GM18909 (cell line): ENCODE results near the gene GPR119.
A peak's percentile ranks its signal among the peaks of the same experiment; 100 is the strongest.
"Not testable (repeated sequence)": the region's sequence is repeated elsewhere in the genome, so short reads cannot be mapped to it uniquely, and the experiment has no call there.

Experiments
- ATAC-seq: cut with Tn5 transposase; IDR thresholded peaks from one replicate; pipeline ENCODE4 v1.9.1; 2021; ENCODE audit warnings: mild to moderate bottlenecking; ENCODE audit not compliant: unreplicated experiment, poor library complexity

The GPR119 gene

DNA sequence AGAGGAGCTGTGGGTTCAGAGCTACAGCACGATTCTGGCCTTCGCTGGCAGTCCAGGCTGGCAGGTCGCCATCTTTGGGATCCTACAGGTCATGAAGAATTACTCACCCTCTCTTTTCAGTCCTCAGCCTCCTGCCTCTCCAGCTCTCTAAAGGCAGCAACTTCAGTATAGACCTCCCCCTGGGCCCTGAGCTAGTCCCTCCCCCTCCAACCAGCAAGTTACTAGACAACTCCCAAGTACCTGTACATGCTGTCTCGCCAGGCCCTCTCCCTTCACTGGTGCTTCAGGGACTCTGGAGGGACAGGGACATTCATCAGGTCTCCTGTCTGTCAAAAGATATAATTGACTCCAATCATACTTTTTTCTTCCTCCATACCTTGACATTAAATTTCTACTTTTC, at the start of gene GPR119:
Gene GPR119, minus strand, starts transcription at position 155 of the 400 bp plus-strand sequence. CDS start 227 bp downstream, outside the sequence.
- no peak for ATAC-seq

DNA sequence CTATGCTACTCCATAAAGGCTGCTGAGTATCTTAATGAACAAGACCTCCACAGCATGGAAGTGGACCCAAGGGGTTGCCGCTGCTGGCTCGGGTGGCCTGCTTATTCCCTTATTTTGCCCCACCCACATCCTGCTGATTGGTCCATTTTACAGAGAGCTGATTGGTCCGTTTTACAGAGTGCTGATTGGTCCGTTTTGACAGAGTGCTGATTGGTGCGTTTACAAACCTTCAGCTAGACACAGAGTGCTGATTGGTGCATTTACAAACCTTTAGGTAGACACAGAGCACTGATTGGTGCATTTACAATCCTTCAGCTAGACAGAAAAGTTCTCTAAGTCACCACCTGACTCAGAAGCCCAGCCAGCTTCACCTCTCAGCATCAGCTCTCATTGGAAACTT, 43.8 kb upstream of the GPR119 start:
- not testable (repeated sequence) for ATAC-seq

DNA sequence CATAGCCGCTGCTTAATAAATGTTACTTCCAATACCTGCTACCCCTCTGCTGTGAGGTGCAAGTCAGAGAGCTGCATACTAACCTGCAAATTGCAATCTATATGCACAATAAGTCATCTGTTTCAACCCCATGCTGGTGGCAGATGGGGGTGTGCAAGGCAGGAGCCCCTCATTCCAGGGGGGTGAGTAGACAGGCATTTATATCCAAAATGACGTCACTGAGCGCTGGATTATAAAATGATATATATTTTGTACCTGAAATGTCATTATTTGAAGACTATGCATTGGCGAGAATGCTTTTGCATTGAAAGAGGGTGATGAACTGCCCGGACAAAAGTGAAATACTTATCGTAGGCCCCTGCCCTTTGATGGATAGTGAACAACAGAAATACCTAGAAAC, 41.1 kb upstream of the GPR119 start:
- no peak for ATAC-seq

DNA sequence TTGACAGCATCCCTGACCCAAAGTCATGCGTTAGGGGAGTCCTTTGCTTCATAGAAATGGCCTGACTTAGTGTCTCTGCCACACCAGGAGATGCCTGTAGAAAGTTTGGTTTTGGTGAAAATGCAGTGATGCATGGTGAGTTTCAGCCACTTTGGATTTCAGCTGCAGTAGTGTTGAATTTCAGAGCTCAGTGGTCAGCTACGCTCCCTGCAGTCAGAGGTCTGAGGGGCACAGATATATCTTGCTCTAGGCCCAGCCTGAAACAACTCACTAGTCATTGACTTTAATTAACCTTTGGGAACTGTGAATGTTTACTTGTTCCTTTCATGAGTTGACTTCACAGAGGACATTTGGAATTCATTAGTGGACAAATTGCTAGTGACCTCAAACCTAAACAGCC, 33.8 kb upstream of the GPR119 start:
- peak; percentile 48 for ATAC-seq

DNA sequence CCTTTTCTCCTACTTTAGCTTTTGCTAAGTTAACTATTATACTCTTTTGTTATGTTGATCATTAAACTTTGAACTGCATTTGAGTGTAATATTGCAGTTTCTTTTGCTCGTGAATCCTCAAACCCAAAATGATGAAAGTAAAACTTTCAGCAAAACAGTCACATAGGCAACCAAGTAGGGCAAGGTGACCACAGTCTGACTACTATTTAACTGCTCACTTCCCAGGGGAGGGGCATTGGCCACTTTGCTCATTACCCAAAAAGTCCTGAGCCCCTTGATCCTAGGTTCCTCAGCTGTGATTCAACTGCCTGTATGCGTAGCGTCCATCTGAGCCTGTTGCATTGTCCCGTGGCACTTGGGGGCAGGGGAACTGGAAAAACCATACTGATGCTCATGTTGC, 33.3 kb upstream of the GPR119 start:
- peak; percentile 49 for ATAC-seq

DNA sequence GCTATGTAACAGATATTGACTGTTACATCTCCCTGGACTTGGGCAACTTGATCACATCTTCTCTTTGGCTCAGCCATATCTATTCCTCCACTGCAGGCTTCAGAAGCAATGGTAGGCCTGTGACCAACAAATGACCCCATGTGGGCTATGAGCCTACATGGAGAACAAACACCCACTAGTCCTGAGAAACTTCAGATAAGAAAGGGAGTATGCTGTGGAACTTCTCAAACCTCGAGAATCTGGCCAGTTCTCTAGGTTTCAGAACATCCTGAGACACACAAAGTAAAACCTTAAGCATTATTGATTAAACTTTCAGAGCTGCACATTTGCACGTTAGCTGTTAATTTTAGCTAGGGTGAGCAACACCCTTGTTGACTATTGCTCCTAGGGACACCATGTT, 32.6 kb upstream of the GPR119 start:
- ATAC-seq, result peak; percentile 58

DNA sequence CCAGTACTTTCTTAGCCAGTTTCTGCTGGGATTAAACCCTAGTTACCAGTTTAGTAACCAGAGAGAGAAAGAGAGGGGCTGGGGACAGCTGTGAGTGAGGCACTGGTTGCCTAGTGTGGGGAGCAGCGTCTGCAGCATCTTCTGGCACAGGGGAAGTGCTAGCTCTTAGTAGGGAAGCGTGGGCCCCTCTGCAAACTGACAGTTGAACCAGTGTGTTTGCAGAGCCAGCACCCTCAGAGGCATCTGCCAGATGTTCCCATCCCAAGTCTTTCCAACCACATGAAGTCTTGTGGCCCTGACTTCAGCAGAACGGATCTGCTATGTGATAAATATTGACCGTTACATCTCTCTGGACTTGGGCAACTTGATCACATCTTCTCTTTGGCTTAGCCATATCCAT, 31.3 kb upstream of the GPR119 start:
- no peak for ATAC-seq

DNA sequence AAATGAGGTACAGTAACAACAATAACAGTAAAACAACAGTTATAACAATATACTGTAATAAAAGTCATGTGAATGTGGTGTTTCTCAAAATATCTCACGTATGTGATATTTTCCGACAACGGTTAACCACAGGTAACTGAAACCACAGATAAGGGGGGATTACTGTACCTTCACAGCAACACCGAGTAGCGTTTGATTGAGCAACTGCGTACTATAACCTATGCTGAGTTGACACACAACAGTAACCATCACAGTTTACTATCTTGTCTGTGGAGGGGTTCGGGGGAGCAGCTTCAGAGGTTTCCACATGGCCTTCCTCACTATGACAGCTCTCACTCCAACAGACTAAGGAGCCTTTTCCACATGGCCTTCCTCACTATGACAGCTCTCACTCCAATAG, 29.7 kb upstream of the GPR119 start:
- ATAC-seq, result no peak

DNA sequence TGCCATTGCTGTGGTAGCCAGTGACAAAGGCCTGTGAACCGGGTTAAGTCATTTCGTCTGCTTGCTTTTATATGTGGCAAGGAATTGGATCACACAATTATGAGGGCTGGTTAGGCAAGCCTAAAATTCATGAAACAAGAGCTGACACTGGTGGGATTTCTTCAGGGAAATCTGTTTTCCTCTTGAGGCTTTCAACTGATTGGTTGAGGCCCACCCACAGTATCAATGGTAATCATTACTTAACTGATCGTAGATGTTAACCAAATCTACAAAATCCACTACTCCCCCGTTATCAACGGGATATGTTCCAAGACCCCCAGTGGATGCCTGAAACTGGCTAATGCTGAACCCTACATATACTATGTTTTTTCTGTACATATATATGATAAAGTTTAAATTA, 29.3 kb upstream of the GPR119 start:
- no peak for ATAC-seq

DNA sequence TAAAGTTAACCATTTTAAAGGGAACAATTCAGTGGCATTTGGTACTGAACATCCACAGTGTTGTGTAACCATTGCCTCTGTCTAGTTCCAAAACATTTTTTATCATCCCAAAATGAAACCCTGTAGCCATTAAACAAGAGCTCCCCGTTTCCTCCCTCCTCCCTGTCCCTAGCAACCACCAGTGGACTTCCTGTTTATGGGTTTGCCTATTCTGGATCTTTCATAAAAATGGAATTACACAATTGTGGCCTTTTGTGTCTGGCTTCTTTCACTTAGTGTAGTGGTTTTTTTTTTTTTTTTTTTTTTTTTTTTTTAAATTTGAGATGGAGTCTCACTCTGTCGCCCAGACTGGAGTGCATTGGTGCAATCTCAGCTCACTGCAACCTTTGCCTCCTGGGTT, 27.9 kb upstream of the GPR119 start:
- ATAC-seq, result no peak

DNA sequence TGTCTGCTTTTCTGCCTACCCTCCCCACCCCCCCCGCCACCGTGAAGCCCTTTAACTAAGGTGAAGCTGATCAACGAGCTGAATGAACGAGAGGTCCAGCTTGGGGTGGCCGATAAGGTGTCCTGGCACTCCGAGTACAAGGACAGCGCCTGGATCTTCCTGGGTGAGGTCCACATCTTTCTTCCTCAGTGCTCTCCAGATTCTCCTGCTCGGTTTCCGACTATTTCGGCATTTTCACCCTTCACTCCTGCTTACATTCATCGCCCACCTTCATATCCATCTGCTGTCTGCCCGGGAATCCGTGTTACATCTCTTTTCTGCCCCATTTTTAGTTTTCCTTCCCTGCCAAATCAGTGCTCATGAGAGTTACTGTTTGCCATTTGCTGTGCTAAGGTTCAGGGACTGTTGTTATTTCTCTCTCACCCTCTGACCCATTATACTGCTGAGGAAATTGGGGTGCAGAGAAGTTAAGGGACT, 16.8 kb upstream of the GPR119 start:
- no peak for ATAC-seq

DNA sequence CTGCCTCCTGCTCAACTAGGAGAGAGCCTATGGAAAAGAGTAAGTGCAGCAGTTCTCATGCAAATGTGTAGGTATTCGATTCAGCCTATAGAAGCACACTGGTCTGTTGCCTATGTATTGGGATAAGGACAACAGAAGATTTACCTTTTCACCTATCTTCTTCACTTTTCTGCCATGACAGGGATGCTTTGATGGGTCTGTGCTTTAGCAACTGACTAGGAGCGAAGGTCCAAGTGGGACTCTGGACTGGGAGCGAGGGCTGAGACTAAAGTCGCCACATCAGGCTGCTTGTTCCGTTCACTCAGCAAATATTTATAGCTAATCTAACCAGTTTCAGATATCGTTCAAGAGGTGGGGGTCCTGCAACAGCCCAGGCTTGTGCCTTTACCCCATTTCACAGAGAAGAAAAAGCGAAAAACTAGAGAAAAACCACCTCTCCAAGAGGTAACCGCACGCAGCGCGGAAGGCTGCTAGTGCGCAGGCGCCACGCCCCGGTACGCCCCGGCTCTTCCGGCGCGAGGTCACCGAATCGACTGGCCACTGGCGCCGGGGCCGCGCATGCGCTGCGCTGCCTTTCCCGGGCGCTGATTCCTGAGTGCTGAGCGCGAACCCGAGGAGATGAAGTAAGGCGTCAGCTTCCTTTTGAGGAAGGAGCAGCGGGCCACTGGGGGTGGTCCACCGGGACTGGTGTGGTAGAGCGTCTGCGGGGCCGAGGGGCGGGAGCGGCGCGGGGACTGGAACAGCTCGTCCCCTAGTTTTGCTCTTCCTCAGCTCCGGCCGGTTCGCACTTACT, 16.1 kb upstream of the GPR119 start, which contains the start of gene RBMX2:
Gene RBMX2, plus strand, starts transcription at position 573 of the 793 bp plus-strand sequence. Its CDS starts 46 bp downstream, at position 619.
- peak; percentile 90 for ATAC-seq

DNA sequence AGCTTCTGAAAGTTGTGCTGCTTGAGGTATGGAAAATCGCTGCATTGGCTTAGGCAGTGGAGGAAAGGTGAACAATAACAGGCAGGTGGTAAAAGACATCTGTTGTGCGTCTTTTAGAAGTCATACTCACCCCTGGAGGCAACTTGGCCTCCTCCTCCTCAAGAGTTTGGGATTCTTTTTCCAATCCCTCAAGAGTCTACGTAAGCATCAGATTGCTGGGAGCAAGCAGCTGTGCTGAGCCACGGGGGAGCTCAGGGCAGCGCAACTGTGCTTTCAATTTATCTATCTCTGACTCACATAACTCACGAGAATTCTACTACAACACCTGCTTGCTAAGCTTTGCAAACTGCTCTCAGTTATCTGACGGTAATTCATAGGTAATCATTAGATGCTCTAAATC, 9.9 kb upstream of the GPR119 start:
- ATAC-seq, result no peak

DNA sequence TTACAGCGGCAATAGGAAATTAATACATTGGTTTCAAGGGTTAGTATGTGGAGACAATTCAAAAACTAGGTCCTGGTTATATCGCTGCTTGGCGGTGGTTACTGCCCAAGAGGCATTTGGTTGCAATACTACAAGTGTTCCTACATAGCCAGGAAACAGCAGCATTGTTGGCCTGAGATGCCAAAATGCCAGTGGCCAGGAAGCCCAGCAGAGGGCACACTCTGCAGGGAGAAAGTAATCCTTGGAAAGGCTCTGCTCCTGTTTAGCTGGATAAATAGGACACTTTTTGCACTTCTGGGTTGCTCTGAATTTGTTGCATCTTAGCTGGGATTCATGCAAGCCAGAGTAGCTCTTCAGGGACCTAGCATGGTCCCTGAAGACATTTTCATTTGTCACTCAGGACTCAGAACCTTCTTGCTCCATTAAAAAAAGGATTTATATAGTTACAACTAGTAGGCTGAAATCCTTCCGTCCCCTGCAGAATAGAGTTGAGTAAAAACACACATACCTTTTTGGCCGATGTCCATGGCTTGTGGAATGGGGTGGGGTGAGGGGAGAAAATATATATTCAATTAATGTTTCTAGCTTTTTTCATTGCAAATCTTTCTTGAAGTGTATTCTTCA, 8.1 kb upstream of the GPR119 start:
- ATAC-seq, result no peak

DNA sequence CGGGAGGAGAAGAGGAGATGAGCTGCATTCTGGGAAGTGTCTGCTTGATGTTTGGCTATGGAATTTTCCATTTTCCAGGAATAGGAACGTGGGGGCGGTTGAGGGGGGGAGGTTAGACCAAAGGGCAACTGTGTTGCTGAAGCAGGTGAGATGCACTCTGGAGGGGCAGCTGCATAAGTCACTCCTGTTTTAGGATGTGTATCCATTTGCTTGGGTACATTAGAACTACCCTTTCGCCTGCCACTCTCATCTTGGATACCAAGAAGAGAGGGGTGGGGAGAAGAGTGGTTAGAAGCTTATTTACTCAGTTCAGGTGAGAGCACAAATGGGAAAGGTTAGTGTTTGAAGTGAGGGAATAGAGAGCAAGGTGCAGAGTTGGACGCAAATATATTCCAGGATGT, 934 bp upstream of the GPR119 start:
- no peak for ATAC-seq

DNA sequence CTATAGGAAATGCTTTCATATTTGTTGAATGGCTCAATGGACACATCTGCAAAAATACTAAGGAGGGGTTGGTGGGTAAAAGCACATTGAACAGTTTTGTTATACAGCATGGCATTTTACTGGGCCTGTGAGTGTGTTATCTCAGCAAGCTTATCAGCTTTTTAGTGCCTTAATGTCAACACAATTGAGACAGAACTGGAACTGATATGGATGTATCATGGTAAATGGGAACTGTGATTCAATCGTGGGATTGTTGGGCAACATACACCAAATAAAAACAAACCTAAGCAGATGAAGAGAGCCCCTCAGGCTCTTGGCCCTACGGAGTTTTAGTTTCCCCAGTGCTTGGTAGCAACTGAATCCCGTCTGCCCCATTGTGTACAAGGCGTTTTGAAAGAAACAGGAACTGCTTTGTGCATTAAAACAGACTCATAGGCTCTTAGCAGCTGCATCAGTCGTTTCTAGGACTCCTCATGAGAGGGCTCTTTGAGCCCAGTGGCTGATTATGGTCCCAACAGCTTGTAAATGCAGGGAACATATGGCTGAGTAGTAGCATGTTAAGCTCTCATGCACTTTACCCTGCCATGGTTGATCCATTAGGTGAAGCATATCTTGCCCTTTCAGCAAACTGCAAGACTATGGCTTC, 7.3 kb downstream of the GPR119 start:
- no peak for ATAC-seq

DNA sequence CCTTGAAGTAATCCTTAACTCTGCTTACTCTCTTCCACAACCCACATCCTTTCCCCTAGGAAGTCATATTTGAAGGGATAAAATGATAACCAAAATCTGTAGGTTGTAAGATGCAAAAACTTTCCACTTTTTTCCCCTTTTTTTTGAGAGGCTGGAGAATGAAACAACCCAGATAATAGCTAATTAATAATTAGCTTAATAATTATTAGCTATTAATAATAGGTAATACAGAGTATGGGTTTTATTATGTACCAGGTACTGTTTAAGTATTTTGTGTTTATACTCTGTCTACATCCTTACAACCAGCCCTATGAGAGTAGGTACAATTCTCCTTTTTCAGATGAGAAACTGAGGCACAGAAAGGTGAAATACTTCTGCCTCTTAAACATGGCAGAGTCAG, 9.4 kb downstream of the GPR119 start:
- ATAC-seq, result no peak

DNA sequence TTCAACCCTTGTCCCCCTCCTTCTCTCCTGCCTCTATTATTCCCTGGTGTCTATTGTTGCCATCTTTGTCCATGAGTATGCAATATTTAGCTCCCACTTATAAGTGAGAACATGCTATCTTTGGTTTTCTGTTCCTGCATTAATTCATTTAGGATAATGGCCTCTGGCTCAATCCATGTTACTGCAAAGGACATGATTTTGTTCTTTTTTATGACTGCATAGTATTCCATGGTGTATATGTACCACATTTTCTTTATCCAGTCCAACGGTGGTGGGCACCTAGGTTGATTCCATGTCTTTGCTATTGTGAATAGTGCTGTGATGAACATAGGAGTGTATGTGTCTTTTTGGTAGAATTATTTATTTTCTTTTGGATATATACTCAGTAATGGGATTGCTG, 33.4 kb downstream of the GPR119 start:
- ATAC-seq, result not testable (repeated sequence)

DNA sequence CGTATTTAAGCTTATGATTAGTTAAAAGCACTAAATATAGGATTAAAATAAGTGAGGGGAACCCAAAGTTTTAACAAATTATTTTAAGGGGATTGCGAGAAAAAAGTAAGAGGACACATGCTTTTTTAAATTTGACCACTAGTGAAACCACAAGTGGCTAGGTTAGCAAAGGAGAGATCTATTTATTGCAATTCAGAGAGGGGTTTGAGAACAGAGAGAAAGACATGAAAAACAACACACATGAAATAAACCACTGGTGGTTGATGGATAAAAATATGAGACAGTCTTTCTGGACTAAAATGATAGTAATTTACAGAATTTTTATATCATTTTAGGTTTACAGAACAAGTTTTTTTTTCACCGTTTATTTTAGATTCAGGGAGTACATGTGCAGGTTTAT, 33.9 kb downstream of the GPR119 start:
- no peak for ATAC-seq

DNA sequence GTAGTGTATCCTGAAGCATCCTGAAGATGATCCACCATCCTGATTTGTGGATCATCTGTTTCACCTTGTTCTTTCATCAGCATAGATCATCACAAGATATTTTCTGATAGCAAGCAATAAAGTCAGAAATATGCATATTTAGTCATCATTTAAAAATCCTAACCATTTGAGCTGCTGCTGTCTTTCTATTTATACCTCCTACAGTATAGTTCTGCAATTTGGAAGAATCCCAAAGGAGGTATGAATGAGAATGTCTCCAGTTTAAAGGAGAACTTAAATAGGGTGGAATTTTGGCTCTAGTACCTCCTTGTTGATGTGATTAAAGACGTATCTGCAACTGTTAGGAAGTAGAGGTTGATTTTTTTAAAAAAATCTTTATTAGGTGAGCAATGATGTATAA, 38.2 kb downstream of the GPR119 start:
- ATAC-seq, result no peak

DNA sequence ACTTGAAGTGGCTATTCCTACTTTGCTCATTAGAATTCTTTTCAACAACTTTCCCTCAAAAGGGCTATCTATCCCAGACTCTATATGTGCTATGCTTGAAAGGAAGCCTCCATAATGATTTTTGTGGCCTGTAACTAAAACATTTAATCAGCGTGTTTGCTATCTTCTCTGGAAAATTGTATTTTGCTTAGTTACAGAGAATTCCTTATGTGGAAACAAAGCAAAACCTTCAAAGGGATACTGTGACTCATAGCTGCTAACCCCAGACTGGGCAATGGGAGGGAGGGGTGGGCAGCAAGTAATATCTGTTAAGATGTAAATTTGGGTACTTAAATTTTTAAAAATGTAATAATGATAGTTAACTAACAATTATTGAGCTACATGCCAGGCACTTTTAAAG, 42.1 kb downstream of the GPR119 start:
- no peak for ATAC-seq
